Right lobe of liver (tissue), 4 donors: ENCODE results near the gene TPM1.

ENCODE experiments used
- CTCF ChIP-seq, 4 donors: fragments of 200-600 bp in 3 of 4; fragments of 450-650 bp in 1 of 4; IDR thresholded peaks; one replicate each; pipeline versions ENCODE4 v1.5.1 to v1.8.0; 2016 to 2022; ENCODE audit warnings: antibody characterized with exemption in 4 of 4, mild to moderate bottlenecking in 2 of 4
- POLR2A ChIP-seq: fragments of 450-650 bp; IDR thresholded peaks from one replicate; pipeline ENCODE4 v1.6.1; 2017; ENCODE audit warnings: antibody characterized with exemption, mild to moderate bottlenecking
- donor health status: DM: no; HTN: no; CAD: no.
- donor health status: DM: no; HTN: no; CAD: no.
- donor health status: DM: no; HTN: yes; CAD: no.

GRCh38 chr15:63020759-63021430 is 21.7 kb upstream of the TPM1 start:
- TF ChIP-seq CTCF (IDR thresholded peaks at IDR 0.05) = no peak
- no peak for TF ChIP-seq POLR2A
